GM19438 (cell line): ENCODE measurements around the gene PCDHGA6.
"Not testable (repeated sequence)": the region's sequence is repeated elsewhere in the genome, so short reads cannot be mapped to it uniquely, and the experiment has no call there.

Experiments used
- ATAC-seq: cut with Tn5 transposase; IDR thresholded peaks from one replicate; pipeline ENCODE4 v1.9.1; 2021; ENCODE audit warnings: low read depth; ENCODE audit not compliant: unreplicated experiment

The PCDHGA6 gene

DNA sequence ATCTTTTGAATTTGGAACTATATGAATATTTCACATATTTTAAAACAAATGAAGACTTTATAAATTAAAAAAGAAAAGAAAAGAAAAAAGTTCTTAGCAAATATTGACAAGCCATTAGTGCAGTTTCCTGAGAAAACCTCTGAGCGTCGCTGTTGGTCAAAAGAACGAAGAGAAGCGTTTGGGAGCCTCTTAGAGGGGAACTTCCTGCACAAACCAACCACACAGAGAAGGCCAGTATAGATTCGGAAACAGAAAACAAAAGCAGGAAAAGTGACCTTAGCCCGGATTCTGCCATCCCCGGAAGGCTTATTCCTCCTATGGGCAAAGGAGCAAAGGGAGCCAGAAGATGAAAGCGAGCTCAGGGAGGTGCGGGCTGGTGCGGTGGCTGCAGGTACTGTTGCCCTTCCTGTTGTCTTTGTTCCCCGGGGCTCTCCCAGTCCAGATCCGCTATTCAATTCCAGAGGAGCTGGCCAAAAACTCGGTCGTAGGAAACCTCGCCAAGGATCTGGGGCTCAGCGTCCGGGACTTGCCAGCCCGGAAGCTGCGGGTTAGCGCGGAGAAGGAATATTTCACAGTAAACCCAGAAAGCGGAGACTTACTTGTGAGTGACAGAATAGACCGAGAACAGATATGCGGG is 13.8 kb upstream of the PCDHGA6 start, which contains the start of gene PCDHGB2:
Gene PCDHGB2 (plus strand): TSS at position 205 of the 637 bp plus-strand sequence. CDS start 142 bp downstream, at position 347.
- no peak for ATAC-seq

DNA sequence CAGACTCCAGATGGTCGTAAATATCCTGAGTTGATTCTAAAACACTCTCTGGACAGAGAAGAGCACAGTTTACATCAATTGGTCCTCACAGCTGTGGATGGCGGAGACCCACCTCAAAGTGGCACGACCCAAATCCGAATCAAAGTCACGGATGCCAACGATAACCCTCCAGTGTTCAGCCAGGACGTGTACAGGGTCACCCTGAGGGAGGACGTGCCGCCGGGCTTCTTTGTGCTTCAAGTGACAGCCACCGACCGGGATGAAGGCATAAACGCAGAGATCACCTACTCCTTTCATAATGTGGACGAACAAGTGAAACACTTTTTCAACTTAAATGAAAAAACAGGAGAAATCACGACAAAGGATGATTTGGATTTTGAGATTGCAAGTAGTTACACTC is 13.0 kb upstream of the PCDHGA6 start:
- no peak for ATAC-seq

DNA sequence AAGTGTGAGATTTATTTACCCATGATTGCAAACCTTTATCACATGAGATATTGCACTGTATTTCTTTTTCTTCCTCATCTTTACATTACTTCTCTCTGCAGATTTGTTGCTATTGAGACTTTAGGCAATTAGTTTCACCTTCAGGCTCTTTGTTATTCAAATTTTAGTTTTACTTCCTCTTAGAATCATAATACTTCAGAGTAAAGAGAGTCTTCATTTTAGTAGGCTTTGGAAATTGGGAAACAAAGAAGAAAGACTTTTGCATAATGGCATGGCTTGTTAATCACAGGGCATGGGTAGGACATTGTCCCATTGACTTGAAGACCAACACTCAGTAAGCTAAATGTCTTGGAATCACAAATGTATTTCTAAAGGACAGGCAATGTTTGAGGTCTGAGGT is 11.0 kb upstream of the PCDHGA6 start:
- ATAC-seq: no peak

DNA sequence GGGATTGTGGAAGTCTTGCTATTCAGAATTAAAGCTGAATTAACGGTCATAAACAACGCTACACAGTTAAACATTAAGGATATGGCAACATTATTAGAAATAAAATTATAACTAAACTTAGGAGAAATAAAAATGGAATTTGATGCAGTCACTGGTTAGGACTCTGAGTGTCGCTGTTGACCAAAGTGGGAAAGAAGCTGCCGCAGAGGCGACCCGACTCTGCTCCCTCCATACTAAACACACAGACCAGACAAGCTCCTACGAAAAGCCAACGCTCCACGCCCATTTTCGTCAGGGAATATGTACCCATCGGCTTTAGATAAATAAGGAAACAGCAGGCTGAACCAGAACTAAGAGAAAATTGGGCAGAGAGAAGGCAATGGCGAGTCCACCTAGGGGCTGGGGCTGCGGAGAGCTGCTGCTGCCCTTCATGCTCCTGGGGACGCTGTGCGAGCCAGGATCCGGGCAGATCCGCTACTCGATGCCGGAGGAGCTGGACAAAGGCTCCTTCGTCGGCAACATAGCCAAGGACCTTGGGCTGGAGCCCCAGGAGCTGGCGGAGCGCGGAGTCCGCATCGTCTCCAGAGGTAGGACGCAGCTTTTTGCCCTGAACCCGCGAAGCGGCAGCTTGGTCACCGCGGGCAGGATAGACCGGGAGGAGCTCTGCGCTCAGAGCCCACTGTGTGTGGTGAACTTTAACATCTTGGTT is 9.6 kb upstream of the PCDHGA6 start, which contains the start of gene PCDHGA5:
Gene PCDHGA5 (plus strand): TSS at position 211 of the 709 bp plus-strand sequence. CDS start 169 bp downstream, at position 380.
- ATAC-seq: no peak

DNA sequence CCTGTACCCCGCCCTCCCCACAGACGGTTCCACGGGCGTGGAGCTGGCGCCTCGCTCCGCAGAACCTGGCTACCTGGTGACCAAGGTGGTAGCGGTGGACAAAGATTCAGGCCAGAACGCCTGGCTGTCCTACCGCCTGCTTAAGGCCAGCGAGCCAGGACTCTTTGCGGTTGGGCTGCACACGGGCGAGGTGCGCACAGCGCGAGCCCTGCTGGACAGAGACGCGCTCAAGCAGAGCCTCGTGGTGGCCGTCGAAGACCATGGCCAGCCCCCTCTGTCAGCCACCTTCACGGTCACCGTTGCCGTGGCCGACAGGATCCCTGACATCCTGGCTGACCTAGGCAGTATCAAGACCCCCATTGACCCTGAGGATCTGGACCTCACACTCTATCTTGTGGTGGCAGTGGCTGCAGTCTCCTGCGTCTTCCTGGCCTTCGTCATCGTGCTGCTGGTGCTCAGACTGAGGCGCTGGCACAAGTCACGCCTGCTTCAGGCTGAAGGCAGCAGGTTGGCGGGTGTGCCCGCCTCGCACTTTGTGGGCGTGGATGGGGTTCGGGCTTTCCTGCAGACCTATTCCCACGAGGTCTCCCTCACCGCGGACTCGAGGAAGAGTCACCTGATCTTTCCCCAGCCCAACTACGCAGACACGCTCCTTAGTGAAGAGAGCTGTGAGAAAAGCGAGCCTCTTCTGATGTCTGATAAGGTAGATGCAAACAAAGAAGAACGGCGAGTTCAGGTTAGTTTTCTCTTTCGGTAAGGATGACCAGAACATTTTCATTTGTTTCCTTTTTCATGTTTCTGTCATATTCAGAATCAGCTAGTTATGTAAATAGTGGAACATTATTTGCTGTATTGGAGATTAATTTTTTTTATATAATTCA is 7.4 kb upstream of the PCDHGA6 start:
- no peak for ATAC-seq

DNA sequence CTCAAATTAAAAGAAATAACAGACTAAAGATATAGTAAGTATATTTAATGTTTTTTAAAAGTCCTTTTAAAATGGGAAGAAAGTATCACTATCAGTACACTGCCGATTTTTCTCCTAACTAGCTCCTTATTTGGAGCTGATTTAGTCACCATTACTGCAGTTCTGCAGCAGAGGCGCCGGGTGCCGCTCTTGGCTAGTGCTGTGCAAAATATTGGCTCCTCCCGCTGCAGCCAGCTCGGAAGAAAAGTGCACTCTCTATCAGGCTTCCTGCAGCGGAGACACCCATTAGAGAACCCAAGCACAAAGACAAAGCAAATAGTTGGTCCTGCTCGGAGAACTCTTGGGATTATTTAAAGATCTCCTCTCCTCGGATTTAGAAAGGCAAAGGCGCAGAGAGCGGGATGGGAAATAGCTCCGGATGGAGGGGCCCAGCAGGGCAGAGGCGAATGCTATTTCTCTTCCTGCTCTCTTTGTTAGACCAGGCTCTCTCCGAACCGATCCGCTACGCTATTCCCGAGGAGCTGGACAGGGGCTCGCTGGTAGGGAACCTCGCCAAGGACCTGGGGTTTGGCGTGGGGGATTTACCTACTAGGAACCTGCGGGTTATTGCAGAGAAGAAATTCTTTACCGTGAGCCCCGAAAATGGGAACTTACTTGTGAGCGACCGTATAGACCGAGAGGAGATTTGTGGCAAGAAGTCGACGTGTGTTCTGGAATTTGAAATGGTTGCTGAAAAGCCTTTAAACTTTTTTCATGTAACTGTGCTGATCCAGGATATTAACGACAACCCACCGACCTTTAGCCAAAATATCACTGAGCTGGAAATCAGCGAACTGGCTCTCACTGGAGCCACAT is 3.5 kb upstream of the PCDHGA6 start, which contains the start of gene PCDHGB3:
Gene PCDHGB3 (plus strand): TSS at position 249 of the 855 bp plus-strand sequence. CDS start 153 bp downstream, at position 402.
- ATAC-seq: peak; percentile 99

DNA sequence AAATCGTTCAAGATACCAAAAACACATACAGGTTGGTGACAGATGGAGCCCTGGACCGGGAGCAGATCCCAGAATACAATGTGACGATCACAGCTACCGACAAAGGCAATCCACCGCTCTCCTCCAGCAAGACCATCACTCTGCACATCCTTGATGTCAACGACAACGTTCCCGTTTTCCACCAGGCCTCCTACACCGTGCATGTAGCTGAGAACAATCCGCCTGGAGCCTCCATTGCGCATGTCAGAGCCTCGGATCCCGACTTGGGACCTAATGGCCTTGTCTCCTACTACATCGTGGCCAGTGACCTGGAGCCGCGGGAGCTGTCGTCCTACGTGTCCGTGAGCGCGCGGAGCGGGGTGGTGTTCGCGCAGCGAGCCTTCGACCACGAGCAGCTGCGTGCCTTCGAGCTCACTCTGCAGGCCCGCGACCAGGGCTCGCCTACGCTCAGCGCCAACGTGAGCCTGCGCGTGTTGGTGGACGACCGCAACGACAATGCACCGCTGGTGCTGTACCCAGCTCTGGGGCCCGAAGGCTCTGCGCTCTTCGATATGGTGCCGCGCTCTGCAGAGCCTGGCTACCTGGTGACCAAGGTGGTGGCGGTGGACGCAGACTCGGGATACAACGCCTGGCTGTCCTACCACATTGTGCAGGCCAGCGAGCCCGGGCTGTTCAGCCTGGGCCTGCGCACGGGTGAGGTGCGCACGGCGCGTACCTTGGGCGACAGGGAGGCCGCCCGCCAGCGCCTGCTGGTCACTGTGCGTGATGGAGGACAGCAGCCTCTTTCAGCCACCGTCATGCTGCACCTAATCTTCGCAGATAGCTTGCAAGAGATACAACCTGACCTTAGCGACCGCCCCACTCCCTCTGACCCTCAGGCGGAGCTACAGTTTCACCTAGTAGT is 1.9 kb upstream of the PCDHGA6 start:
- ATAC-seq: no peak

DNA sequence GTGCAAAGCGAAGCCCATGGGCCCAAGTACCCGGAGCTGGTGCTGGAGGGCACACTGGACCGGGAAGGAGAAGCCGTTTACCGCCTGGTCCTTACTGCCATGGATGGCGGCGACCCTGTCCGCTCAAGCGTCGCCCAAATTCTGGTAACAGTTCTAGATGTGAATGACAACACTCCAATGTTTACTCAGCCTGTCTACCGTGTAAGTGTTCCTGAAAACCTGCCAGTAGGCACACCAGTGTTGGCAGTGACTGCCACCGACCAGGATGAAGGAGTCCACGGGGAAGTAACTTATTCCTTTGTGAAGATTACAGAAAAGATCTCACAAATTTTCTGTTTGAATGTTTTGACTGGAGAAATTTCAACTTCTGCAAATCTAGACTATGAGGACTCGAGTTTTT is 936 bp downstream of the PCDHGA6 start:
- ATAC-seq: no peak

DNA sequence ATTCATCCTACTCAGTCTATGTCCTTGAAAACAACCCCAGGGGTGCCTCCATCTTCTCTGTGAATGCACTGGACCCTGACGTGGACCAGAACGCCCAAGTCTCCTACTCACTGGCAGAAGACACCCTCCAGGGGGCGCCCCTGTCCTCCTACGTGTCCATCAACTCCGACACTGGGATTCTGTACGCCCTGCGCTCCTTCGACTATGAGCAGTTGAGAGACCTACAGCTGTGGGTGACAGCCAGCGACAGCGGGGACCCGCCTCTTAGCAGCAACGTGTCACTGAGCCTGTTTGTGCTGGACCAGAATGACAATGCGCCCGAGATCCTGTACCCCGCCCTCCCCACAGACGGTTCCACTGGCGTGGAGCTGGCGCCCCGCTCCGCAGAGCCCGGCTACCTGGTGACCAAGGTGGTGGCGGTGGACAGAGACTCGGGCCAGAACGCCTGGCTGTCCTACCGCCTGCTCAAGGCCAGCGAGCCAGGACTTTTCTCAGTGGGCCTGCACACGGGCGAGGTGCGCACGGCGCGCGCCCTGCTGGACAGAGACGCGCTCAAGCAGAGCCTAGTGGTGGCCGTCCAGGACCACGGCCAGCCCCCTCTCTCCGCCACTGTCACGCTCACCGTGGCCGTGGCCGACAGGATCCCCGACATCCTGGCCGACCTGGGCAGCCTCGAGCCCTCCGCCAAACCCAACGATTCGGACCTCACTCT is 1.9 kb downstream of the PCDHGA6 start:
- ATAC-seq: not testable (repeated sequence)

DNA sequence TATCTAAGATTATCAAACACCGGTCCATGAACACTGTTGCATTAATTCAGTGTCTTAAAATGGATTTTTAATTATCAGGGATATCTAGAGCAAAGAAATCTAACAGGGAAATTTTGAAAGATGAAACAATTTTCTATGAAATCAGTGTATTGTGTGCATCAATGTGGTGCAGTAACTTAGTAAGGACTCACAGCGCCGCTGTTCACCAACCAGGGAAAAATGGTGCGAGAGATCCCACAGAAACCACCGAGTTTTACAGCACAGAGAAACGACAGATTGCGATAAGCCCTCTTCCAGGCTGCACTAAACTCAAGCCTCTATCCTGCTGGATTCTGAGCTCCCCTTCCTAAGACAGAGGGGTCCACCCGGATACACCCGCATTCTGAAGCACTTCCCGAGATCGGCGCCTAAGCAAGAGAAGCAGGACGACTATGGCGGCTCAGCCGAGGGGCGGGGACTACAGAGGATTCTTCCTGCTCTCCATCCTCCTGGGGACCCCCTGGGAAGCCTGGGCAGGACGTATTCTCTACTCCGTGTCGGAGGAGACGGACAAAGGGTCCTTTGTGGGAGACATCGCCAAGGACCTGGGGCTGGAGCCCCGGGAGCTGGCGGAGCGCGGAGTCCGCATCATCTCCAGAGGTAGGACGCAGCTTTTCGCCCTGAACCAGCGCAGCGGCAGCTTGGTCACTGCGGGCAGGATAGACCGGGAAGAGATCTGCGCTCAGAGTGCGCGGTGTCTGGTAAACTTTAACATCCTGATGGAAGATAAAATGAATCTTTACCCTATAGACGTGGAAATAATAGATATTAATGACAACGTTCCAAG is 9.0 kb downstream of the PCDHGA6 start, which contains the start of gene PCDHGA7:
Gene PCDHGA7 (plus strand): TSS at position 274 of the 826 bp plus-strand sequence. CDS start 158 bp downstream, at position 432.
- peak; percentile 60 for ATAC-seq

DNA sequence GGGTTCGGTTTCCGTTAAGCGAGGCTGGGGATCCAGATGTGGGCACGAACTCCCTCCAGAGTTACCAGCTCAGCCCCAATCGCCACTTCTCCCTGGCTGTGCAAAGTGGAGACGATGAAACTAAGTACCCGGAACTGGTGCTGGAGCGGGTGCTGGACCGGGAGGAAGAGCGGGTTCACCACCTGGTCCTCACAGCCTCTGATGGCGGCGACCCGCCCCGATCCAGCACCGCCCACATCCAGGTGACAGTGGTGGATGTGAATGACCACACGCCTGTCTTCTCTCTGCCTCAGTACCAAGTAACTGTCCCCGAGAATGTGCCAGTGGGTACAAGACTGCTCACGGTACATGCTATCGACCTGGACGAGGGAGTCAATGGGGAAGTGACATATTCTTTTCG is 9.7 kb downstream of the PCDHGA6 start:
- ATAC-seq: no peak

DNA sequence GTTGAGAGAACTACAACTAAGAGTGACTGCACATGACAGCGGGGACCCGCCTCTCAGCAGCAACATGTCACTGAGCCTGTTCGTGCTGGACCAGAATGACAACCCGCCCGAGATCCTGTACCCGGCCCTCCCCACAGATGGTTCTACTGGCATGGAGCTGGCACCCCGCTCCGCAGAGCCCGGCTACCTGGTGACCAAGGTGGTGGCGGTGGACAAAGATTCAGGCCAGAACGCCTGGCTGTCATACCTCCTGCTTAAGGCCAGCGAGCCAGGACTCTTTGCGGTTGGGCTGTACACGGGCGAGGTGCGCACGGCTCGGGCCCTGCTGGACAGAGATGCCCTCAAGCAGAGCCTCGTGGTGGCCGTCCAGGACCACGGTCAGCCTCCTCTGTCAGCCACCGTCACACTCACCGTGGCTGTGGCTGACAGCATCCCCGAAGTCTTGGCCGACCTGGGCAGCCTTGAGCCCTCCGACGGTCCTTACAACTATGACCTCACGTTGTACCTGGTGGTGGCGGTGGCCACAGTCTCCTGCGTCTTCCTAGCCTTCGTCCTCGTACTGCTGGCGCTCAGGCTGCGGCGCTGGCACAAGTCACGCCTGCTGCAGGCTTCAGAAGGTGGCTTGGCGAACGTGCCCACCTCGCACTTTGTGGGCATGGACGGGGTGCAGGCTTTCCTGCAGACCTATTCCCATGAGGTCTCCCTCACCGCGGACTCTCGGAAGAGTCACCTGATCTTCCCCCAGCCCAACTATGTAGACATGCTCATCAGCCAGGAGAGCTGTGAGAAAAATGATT is 11.0 kb downstream of the PCDHGA6 start:
- ATAC-seq: no peak

DNA sequence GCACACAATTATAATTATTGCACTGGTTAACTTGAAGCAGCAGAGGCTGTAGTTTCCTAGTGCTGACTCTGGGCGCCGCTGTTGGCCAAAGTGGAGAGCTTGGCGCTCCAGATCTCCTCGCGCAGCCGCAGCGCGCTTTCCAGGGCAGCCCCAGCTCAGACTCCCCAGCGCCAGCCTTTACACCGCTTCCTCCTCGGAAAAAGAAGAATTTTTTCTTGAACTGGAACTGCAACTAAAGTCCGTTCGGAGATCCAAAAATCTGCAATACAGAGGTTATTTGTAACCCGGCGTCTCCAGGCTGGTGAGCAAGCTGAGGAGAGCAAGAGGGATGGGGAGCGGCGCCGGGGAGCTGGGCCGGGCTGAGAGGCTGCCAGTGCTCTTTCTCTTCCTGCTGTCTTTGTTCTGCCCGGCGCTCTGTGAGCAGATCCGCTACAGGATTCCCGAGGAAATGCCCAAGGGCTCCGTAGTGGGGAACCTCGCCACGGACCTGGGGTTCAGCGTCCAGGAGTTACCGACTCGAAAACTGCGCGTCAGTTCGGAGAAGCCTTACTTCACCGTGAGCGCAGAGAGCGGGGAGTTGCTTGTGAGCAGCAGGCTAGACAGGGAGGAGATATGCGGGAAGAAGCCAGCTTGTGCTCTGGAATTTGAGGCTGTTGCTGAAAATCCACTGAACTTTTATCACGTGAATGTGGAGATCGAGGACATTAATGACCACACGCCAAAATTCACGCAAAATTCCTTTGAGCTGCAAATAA is 14.0 kb downstream of the PCDHGA6 start, which contains the start of gene PCDHGB4:
Gene PCDHGB4 (plus strand): TSS at position 142 of the 755 bp plus-strand sequence. CDS start 187 bp downstream, at position 329.
- ATAC-seq: peak; percentile 89

DNA sequence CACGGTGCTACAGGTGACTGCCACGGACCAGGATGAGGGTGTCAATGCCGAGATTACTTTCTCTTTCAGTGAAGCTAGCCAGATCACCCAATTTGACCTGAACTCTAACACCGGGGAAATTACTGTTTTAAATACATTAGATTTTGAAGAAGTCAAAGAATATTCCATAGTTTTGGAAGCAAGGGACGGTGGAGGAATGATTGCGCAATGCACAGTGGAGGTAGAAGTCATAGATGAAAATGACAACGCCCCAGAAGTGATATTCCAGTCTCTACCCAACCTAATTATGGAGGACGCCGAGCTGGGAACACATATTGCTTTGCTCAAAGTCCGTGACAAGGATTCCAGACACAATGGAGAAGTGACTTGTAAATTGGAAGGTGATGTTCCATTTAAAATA is 15.0 kb downstream of the PCDHGA6 start:
- no peak for ATAC-seq

DNA sequence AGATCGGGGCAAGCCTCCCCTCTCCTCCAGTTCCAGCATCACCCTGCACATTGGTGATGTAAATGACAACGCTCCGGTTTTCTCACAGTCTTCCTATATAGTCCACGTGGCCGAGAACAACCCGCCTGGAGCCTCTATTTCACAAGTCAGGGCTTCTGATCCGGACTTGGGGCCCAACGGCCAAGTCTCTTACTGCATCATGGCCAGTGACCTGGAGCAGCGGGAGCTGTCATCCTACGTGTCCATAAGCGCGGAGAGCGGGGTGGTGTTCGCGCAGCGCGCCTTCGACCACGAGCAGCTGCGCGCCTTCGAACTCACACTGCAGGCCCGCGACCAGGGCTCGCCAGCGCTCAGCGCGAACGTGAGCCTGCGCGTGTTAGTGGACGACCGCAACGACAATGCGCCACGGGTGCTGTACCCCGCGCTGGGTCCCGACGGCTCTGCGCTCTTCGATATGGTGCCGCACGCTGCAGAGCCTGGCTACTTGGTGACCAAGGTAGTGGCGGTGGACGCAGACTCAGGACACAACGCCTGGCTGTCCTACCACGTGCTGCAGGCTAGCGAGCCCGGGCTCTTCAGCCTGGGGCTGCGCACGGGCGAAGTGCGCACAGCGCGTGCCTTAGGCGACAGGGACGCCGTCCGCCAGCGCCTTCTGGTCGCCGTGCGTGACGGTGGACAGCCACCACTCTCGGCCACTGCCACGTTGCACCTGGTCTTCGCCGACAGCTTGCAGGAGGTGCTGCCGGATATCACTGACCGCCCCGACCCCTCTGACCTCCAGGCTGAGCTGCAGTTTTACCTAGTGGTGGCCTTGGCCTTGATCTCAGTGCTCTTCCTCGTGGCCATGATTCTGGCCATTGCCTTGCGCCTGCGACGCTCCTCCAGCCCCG is 15.7 kb downstream of the PCDHGA6 start:
- no peak for ATAC-seq
